Upper lobe of left lung (tissue), 6 donors: ENCODE measurements around the gene BORCS8. TPM values are rescaled to one million over a fixed set of nuclear protein-coding genes. Genes with fewer than 3 reads are reported as not detected.

ENCODE experiments used
- ATAC-seq, 2 donors: fragments of 200-7000 bp; cut with Tn5 transposase; one replicate each; pipeline ENCODE4 v1.9.1; 2022; ENCODE audit warnings: mild to moderate bottlenecking in 2 of 2, moderate library complexity in 2 of 2; ENCODE audit not compliant: low FRiP score in 2 of 2
- DNase-seq, 2 donors: peaks; one replicate each; pipeline ENCODE4 v3.0.0-alpha.2; 2019 to 2020
- H3K27ac ChIP-seq, 4 donors: fragments of 200-600 bp; sonication (generic); one replicate each; pipeline ENCODE4 v1.5.1; 2016 to 2019
- H3K27me3 ChIP-seq, 4 donors: fragments of 200-600 bp; sonication (generic); one replicate each; pipeline ENCODE4 v1.5.1; 2017 to 2019
- H3K36me3 ChIP-seq, 4 donors: fragments of 200-600 bp; sonication (generic); one replicate each; pipeline ENCODE4 v1.5.1; 2016 to 2019
- H3K4me1 ChIP-seq, 4 donors: fragments of 200-600 bp; sonication (generic); one replicate each; pipeline ENCODE4 v1.5.1; 2018 to 2019
- H3K4me3 ChIP-seq, 4 donors: fragments of 200-600 bp; sonication (generic); one replicate each; pipeline ENCODE4 v1.5.1; 2017 to 2019; ENCODE audit warnings: mild to moderate bottlenecking in 2 of 4, moderate library complexity in 1 of 4
- H3K9me3 ChIP-seq, 4 donors: fragments of 200-600 bp; sonication (generic); one replicate each; pipeline ENCODE4 v1.5.1; 2018 to 2019
- EP300 ChIP-seq, 4 donors: sonication (generic); formaldehyde crosslinking; IDR thresholded peaks; one replicate each; pipeline ENCODE4 v1.5.1; 2017; ENCODE audit warnings: antibody characterized with exemption in 4 of 4, control low read depth in 2 of 4
- POLR2A ChIP-seq, 4 donors: fragments of 450-650 bp; IDR thresholded peaks; one replicate each; pipeline ENCODE4 v1.5.1; 2016 to 2017; ENCODE audit warnings: antibody characterized with exemption in 4 of 4, mild to moderate bottlenecking in 2 of 4
- POLR2AphosphoS5 ChIP-seq, 2 donors: sonication (generic); formaldehyde crosslinking; IDR thresholded peaks; one replicate each; pipeline ENCODE4 v1.5.1; 2017; ENCODE audit warnings: antibody characterized with exemption in 2 of 2
- WGBS, 2 donors: methylation state at CpG; one replicate each; pipeline ENCODE4 v1.1.5; 2017 to 2018; 5-methylcytosine and 5-hydroxymethylcytosine counted together
- total RNA-seq, 6 donors: library from RNA; depleted of rRNA in 4 of 6; stranded (reverse); fragments of >200 nt in 4 of 6; gene quantifications; one replicate each; pipeline versions ENCODE4 v1.1.0 to v1.2.1, GENCODE V29; 2016 to 2021
- TF ChIP-seq, protein P1 (sequence below), 6 experiments: fragments of 450-650 bp in 4 of 6; fragments of 200-600 bp in 2 of 6; sonication (generic) in 2 of 6; IDR thresholded peaks; one replicate each; pipeline ENCODE4 v1.5.1; 2016 to 2019; ENCODE audit warnings: antibody characterized with exemption in 6 of 6
- donor health status: DM: no; HTN: no; CAD: no; lungs with moderate emphysema.
- donor health status: DM: no; HTN: yes; CAD: no; lungs with severe emphysema.

Gene BORCS8
- total RNA-seq, 6 donors from 2014 or later = 10.1 to 55.5 (median 34.0) TPM

DNA sequence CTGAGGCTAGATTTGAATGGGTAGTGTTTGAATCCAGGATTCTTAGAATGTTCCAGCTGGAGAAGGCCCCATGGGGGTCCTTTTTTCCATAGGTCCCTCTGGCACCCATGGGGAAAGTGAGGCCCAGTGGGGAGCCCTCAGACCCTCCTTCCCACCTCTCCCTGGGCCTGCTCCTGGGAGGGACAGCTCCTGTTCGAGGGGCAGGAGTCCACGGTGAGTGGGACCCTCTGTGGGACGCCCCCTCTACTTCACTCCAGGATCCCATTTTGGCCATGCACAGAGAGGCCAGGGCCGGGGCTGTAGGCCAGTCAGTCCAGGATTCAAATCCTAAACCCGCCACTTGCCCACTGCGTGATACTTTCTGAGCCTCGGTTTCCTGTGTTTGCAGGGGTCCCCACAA, 29.5 kb downstream of the BORCS8 start:
- ATAC-seq (no peak), DNase-seq (no peak)
- no peak overlapping the region for H3K4me3 ChIP-seq
- no peaks in the 10 kb centered on the region for H3K27me3 ChIP-seq
- H3K36me3 ChIP-seq = no peaks in the 10 kb centered on the region
- TF ChIP-seq, protein P1, sequence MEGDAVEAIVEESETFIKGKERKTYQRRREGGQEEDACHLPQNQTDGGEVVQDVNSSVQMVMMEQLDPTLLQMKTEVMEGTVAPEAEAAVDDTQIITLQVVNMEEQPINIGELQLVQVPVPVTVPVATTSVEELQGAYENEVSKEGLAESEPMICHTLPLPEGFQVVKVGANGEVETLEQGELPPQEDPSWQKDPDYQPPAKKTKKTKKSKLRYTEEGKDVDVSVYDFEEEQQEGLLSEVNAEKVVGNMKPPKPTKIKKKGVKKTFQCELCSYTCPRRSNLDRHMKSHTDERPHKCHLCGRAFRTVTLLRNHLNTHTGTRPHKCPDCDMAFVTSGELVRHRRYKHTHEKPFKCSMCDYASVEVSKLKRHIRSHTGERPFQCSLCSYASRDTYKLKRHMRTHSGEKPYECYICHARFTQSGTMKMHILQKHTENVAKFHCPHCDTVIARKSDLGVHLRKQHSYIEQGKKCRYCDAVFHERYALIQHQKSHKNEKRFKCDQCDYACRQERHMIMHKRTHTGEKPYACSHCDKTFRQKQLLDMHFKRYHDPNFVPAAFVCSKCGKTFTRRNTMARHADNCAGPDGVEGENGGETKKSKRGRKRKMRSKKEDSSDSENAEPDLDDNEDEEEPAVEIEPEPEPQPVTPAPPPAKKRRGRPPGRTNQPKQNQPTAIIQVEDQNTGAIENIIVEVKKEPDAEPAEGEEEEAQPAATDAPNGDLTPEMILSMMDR (IDR thresholded peaks at IDR 0.05) = no peak
- TF ChIP-seq POLR2AphosphoS5 (IDR thresholded peaks at IDR 0.05) = no peak
- TF ChIP-seq EP300 (IDR thresholded peaks at IDR 0.05) = no peak
- no peak for TF ChIP-seq POLR2A (IDR thresholded peaks at IDR 0.05)
- H3K27ac ChIP-seq = no peak overlapping the region
- no peaks in the 10 kb centered on the region for H3K9me3 ChIP-seq
- H3K4me1 ChIP-seq = no peaks in the 10 kb centered on the region
- 92 to 98% methylated on average over 4 to 7 of the region's 7 CpGs for WGBS, 2 donors

GRCh38 chr19:19160461-19161035, 31.4 kb downstream of the BORCS8 start:
- TF ChIP-seq EP300 (IDR thresholded peaks at IDR 0.05) (no peak), POLR2A (IDR thresholded peaks at IDR 0.05) (no peak), POLR2AphosphoS5 (IDR thresholded peaks at IDR 0.05) (no peak)
- TF ChIP-seq, protein P1 (IDR thresholded peaks at IDR 0.05) = no peak
- H3K36me3 ChIP-seq = no peaks in the 10 kb centered on the region
- no peak for ATAC-seq
- no peaks in the 10 kb centered on the region for H3K9me3 ChIP-seq
- no peak for DNase-seq
- no peak overlapping the region for H3K27ac ChIP-seq
- 53 to 54% methylated on average over 16 to 26 of the region's 26 CpGs for WGBS, 2 donors
- no peaks in the 10 kb centered on the region for H3K4me1 ChIP-seq
- H3K4me3 ChIP-seq = no peak overlapping the region
- no peaks in the 10 kb centered on the region for H3K27me3 ChIP-seq

GRCh38 chr19:19159534-19159933, 32.4 kb downstream of the BORCS8 start:
- ATAC-seq (no peak), DNase-seq (no peak)
- no peak overlapping the region for H3K27ac ChIP-seq
- no peaks in the 10 kb centered on the region for H3K36me3 ChIP-seq
- TF ChIP-seq POLR2A (IDR thresholded peaks at IDR 0.05) (no peak), EP300 (IDR thresholded peaks at IDR 0.05) (no peak), POLR2AphosphoS5 (IDR thresholded peaks at IDR 0.05) (no peak)
- TF ChIP-seq, protein P1 (IDR thresholded peaks at IDR 0.05) = no peak
- no peak overlapping the region for H3K4me3 ChIP-seq
- WGBS, 2 donors = 87 to 97% methylated on average over 4 of the region's 4 CpGs
- no peaks in the 10 kb centered on the region for H3K4me1 ChIP-seq
- no peaks in the 10 kb centered on the region for H3K27me3 ChIP-seq
- no peaks in the 10 kb centered on the region for H3K9me3 ChIP-seq

DNA sequence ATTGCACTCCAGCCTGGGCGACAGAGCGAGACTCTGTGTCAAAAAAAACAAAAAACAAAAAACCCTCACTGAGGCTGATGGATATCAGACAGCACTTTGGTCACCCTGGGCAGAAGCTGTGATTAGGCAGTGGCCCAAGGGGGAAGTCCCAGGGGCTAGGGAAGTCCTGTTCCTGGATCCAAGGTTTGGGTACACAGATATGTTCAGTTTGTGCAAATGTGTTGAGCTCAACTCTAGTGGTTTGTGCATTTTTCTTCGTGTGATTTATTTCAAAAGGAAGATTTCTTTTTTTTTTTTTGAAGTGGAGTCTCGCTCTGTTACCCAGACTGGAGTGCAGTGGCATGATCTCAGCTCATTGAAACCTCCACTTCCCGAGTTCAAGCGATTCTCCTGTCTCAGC, 34.1 kb downstream of the BORCS8 start:
- no peak for DNase-seq
- H3K27ac ChIP-seq = no peak overlapping the region
- H3K4me1 ChIP-seq = no peaks in the 10 kb centered on the region
- H3K36me3 ChIP-seq = no peaks in the 10 kb centered on the region
- ATAC-seq = no peak
- no peak overlapping the region for H3K4me3 ChIP-seq
- no peaks in the 10 kb centered on the region for H3K9me3 ChIP-seq
- WGBS, 2 donors = 77 to 81% methylated on average over 6 of the region's 6 CpGs
- no peaks in the 10 kb centered on the region for H3K27me3 ChIP-seq
- TF ChIP-seq POLR2AphosphoS5 (IDR thresholded peaks at IDR 0.05) = no peak
- TF ChIP-seq, protein P1 (IDR thresholded peaks at IDR 0.05) = no peak

DNA sequence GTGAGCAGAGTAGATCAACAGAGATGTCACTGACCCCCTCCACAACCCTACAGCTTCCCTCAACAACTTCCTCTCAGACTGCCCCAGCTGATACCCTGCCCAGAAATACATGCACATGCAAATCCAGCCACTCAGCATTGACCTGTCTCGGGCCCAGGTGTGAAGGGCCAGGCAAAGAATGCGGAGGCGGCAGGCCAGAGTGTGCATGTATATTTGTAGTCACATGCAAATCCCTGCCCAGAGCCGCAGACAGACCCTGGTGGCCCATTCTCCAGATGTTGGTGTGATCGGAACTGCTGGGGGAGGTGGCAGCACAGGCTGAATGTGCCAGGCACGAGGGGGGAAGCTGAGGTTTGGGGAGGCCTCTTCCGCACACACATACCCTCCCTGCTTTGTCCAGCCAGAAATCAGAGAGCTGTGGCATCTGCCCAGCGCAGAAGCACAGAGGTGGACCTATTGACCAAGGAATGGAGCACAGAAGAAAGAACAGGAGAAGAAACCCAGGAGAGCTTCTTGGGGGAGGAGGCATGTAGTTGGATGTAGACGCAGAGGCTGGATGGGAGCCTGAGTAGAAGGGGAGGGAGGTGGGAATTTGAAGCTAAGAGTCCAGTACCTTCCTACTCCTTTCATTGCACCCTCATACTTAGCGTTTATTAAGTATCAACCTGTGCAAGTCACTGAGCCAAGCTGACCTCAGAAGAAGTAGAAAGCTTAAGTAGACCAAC, 36.3 kb downstream of the BORCS8 start:
- ATAC-seq (no peak), DNase-seq (no peak)
- H3K4me3 ChIP-seq = no peak overlapping the region

More for the DNA sequence above, 36.3 kb downstream of the BORCS8 start:
- no peaks in the 10 kb centered on the region for H3K4me1 ChIP-seq
- H3K27ac ChIP-seq = no peak overlapping the region
- no peaks in the 10 kb centered on the region for H3K9me3 ChIP-seq
- 94 to 96% methylated on average over 9 to 10 of the region's 10 CpGs for WGBS, 2 donors
- no peaks in the 10 kb centered on the region for H3K36me3 ChIP-seq
- no peaks in the 10 kb centered on the region for H3K27me3 ChIP-seq
- TF ChIP-seq POLR2A (IDR thresholded peaks at IDR 0.05) (no peak), POLR2AphosphoS5 (IDR thresholded peaks at IDR 0.05) (no peak), EP300 (IDR thresholded peaks at IDR 0.05) (no peak)
- TF ChIP-seq, protein P1 (IDR thresholded peaks at IDR 0.05) = no peak
